KOPT-K1 (cell line): Measurements from ENCODE around the gene S100A9.
"Not testable (repeated sequence)": the region's sequence is repeated elsewhere in the genome, so short reads cannot be mapped to it uniquely, and the experiment has no call there.

ENCODE experiments used
- H3K27ac ChIP-seq: fragments of 200-600 bp; sonication (generic); 2 replicates; pipeline ENCODE4 v1.5.1; 2016; ENCODE audit warnings: antibody characterized with exemption, mild to moderate bottlenecking, low read depth, low read length; ENCODE audit not compliant: poor library complexity, severe bottlenecking
- H3K36me3 ChIP-seq: fragments of 200-600 bp; sonication (generic); 2 replicates; pipeline ENCODE4 v1.5.1; 2017; ENCODE audit warnings: antibody characterized with exemption, mild to moderate bottlenecking, low read length, moderate library complexity; ENCODE audit not compliant: insufficient read depth
- H3K9me3 ChIP-seq: fragments of 200-600 bp; sonication (generic); 2 replicates; pipeline ENCODE4 v1.5.1; 2017; ENCODE audit warnings: antibody characterized with exemption, low read length, mild to moderate bottlenecking; ENCODE audit not compliant: insufficient read depth, poor library complexity, severe bottlenecking

The S100A9 gene

DNA sequence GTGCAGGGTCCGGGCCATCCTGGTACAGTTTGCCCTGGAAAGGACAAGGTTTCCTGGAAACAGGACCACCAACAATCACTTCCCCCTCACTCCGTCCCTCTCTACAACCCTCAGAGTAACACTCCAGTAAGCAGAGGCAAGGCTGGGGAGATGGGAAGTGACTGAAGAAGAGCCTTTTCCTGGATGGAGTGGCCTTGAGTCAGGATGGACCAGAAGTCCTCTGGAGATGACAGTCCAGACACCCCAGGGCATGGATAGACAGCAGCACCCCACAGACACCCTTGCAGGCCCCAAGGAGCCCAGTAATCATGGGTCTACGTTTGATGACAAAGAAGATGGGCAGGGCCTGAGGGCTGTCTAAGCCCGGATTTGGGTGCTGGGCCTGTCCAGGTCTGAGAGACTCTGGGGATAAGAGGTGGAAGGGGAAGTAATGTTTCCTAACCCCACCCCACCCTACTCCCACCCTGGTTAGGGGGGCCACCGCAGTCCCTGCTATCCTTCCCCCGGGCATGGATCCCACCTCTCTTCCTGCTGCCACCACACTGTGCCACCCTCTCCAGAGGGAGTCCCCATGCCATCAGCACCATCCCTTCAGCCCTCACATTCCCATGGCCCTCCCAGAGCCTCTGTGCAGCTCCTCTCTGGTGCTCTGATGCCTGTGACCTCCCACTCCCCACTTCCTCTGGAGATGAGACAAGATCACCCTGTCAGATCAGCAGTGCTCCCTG lies 40.4 kb downstream of the S100A9 start:
- H3K27ac ChIP-seq: no peak overlapping the region

GRCh38 chr1:153399401-153400055 lies 41.9 kb downstream of the S100A9 start:
- Histone ChIP-seq H3K27ac (no peak overlapping the region), H3K36me3 (no peaks in the 10 kb centered on the region), H3K9me3 (no peaks in the 10 kb centered on the region)

More for the DNA sequence above, 40.4 kb downstream of the S100A9 start:
- Histone ChIP-seq H3K9me3 (no peaks in the 10 kb centered on the region), H3K36me3 (no peaks in the 10 kb centered on the region)

GRCh38 chr1:153400244-153400643 lies 42.6 kb downstream of the S100A9 start:
- no peak overlapping the region for H3K27ac ChIP-seq

GRCh38 chr1:153401461-153401860 lies 43.8 kb downstream of the S100A9 start:
- H3K36me3 ChIP-seq: no peaks in the 10 kb centered on the region

More at GRCh38 chr1:153400244-153400643, 42.6 kb downstream of the S100A9 start:
- Histone ChIP-seq H3K9me3 (no peaks in the 10 kb centered on the region), H3K36me3 (no peaks in the 10 kb centered on the region)

GRCh38 chr1:153402226-153402625 lies 44.6 kb downstream of the S100A9 start:
- Histone ChIP-seq H3K27ac (no peak overlapping the region), H3K36me3 (no peaks in the 10 kb centered on the region)

More at GRCh38 chr1:153401461-153401860, 43.8 kb downstream of the S100A9 start:
- Histone ChIP-seq H3K9me3 (no peaks in the 10 kb centered on the region), H3K27ac (no peak overlapping the region)

GRCh38 chr1:153403421-153404085 lies 45.9 kb downstream of the S100A9 start:
- Histone ChIP-seq H3K36me3 (no peaks in the 10 kb centered on the region), H3K9me3 (no peaks in the 10 kb centered on the region), H3K27ac (no peak overlapping the region)

More at GRCh38 chr1:153402226-153402625, 44.6 kb downstream of the S100A9 start:
- H3K9me3 ChIP-seq: no peaks in the 10 kb centered on the region

- Histone ChIP-seq H3K36me3 (no peaks in the 10 kb centered on the region), H3K27ac (no peak overlapping the region), H3K9me3 (no peaks in the 10 kb centered on the region)
Measured at GRCh38 chr1:153404086-153404635, 46.5 kb downstream of the S100A9 start.

GRCh38 chr1:153404768-153405167 lies 47.1 kb downstream of the S100A9 start:
- Histone ChIP-seq H3K27ac (no peak overlapping the region), H3K9me3 (no peaks in the 10 kb centered on the region), H3K36me3 (no peaks in the 10 kb centered on the region)

GRCh38 chr1:153405825-153406599 lies 48.4 kb downstream of the S100A9 start:
- not testable (repeated sequence) for H3K9me3 ChIP-seq, H3K27ac ChIP-seq, H3K36me3 ChIP-seq

DNA sequence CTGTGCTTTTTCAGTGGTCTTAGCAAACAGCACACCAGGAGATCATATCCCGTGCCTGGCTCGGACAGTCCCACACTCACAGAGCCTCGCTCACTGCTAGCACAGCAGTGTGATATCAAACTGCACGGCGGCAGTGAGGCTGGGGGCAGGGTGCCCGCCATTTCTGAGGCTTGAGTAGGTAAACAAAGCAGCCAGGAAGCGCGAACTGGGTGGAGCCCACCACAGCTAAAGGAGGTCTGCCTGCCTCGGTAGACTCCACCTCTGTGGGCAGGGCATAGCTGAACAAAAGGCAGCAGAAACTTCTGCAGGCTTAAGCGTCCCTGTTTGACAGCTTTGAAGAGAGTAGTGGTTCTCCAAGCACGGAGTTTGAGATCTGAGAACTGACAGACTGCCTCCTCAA lies 49.6 kb downstream of the S100A9 start:
- H3K36me3 ChIP-seq, H3K9me3 ChIP-seq: not testable (repeated sequence)

More for the DNA sequence above, 49.6 kb downstream of the S100A9 start:
- H3K27ac ChIP-seq: not testable (repeated sequence)
